Bronchial epithelial cell (primary cell): Measurements from ENCODE around the gene ETNK1. TPM values are rescaled to one million over a fixed set of nuclear protein-coding genes. Genes with fewer than 3 reads are reported as not detected.
A peak's percentile ranks its signal among the peaks of the same experiment; 100 is the strongest.

ENCODE experiments used
- DNase-seq: peaks from one replicate; pipeline ENCODE4 v3.0.0-alpha.2; 2010; ENCODE audit warnings: low read depth
- FAIRE-seq: peaks from 2 replicates; lab custom pipeline; 2011; peaks lifted over from hg19 to GRCh38; lab: Jason Lieb, UNC
- H3K27me3 ChIP-seq: 2 replicates; pipeline ENCODE4 v1.5.1; 2011; ENCODE audit warnings: low read length; ENCODE audit not compliant: control insufficient read depth, insufficient read depth
- H3K36me3 ChIP-seq: 2 replicates; pipeline ENCODE4 v1.5.1; 2011; ENCODE audit warnings: low read length; ENCODE audit not compliant: control insufficient read depth, insufficient read depth
- H3K4me3 ChIP-seq: 2 replicates; pipeline ENCODE4 v1.5.1; 2011; ENCODE audit warnings: mild to moderate bottlenecking, low read depth, low read length, control low read depth
- CTCF ChIP-seq: IDR thresholded peaks from 2 replicates; pipeline ENCODE4 v1.5.1; 2011; ENCODE audit warnings: mild to moderate bottlenecking, moderate library complexity, low read length, control low read depth, inconsistent platforms; ENCODE audit not compliant: insufficient read depth, severe bottlenecking
- total RNA-seq: library from RNA; depleted of rRNA; stranded (reverse); fragments of >200 nt; gene quantifications from 2 replicates; pipeline ENCODE4 v1.2.1, GENCODE V29; 2014

ETNK1 gene
- total RNA-seq, 1 donor from 2014 or later, result 9.7 TPM

GRCh38 chr12:22677781-22678574 lies 53.0 kb downstream of the ETNK1 start:
- Histone ChIP-seq H3K36me3 (peaks cover 2% of the 10 kb centered on the region), H3K27me3 (no peaks in the 10 kb centered on the region), H3K4me3 (no peak overlapping the region)
- no peak for TF ChIP-seq CTCF
- DNase-seq (no peak), FAIRE-seq (no peak)

- Histone ChIP-seq H3K27me3 (no peaks in the 10 kb centered on the region), H3K4me3 (no peak overlapping the region), H3K36me3 (peaks cover 2% of the 10 kb centered on the region)
- no peak for FAIRE-seq
- TF ChIP-seq CTCF, result no peak
- DNase-seq, result no peak
Measured at GRCh38 chr12:22682663-22683062, 57.7 kb downstream of the ETNK1 start.

- DNase-seq, result no peak
- H3K27me3 ChIP-seq, result no peaks in the 10 kb centered on the region
- no peak overlapping the region for H3K4me3 ChIP-seq
- no peak for FAIRE-seq
- H3K36me3 ChIP-seq, result peaks cover 1% of the 10 kb centered on the region
- TF ChIP-seq CTCF, result no peak
Measured at GRCh38 chr12:22683131-22683530, 58.2 kb downstream of the ETNK1 start.

GRCh38 chr12:22684140-22685118 lies 59.5 kb downstream of the ETNK1 start:
- peak; percentile 56 for DNase-seq
- no peak overlapping the region for H3K4me3 ChIP-seq
- no peaks in the 10 kb centered on the region for H3K36me3 ChIP-seq
- TF ChIP-seq CTCF, result peak; percentile 43
- H3K27me3 ChIP-seq, result no peaks in the 10 kb centered on the region
- FAIRE-seq, result no peak

- no peak overlapping the region for H3K4me3 ChIP-seq
- no peaks in the 10 kb centered on the region for H3K27me3 ChIP-seq
- FAIRE-seq, result no peak
- H3K36me3 ChIP-seq, result no peaks in the 10 kb centered on the region
- no peak for TF ChIP-seq CTCF
- DNase-seq, result no peak
Measured at GRCh38 chr12:22686193-22686592, 61.2 kb downstream of the ETNK1 start.
